Astrocyte of the cerebellum (primary cell): Measurements from ENCODE around the gene SMARCA4.

Source experiments
- DNase-seq: peaks from one replicate; pipeline ENCODE4 v3.0.0-alpha.2; 2011; ENCODE audit warnings: low read depth
- H3K4me3 ChIP-seq: 2 replicates; pipeline ENCODE4 v1.5.1; 2011; ENCODE audit warnings: mild to moderate bottlenecking, low read depth, low read length, moderate library complexity
- in situ Hi-C: cut with HindIII; loops from 2 replicates; pipeline ENCODE4 v1.10.0; 2017; ENCODE audit warnings: low sequenced_read_pairs
- TF ChIP-seq, protein P1 (sequence below): IDR thresholded peaks from 2 replicates; pipeline ENCODE4 v1.5.1; 2012; ENCODE audit warnings: low read length, low read depth, moderate library complexity, mild to moderate bottlenecking; ENCODE audit errors: missing control alignments

The SMARCA4 gene

DNA sequence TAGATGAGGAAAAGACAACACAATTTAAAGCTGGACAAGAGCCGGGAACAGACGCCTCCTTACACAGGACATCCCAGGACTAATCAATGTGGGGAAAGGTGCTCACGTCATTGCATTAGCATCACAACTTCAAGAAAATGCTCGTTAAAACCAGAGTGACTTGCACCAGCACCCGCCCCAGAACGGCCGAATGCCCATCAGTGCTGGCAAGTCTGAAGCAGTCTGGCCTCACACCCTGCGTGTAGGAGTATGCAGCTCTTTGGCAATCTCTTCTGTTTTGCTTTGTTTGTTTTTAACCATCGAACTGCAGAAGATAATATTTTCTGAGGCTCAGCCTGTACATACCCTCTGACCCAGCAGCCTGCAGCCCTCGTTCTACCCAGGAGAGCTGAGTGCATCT is 83.6 kb downstream of the SMARCA4 start:
- H3K4me3 ChIP-seq = no peak overlapping the region
- TF ChIP-seq, protein P1, sequence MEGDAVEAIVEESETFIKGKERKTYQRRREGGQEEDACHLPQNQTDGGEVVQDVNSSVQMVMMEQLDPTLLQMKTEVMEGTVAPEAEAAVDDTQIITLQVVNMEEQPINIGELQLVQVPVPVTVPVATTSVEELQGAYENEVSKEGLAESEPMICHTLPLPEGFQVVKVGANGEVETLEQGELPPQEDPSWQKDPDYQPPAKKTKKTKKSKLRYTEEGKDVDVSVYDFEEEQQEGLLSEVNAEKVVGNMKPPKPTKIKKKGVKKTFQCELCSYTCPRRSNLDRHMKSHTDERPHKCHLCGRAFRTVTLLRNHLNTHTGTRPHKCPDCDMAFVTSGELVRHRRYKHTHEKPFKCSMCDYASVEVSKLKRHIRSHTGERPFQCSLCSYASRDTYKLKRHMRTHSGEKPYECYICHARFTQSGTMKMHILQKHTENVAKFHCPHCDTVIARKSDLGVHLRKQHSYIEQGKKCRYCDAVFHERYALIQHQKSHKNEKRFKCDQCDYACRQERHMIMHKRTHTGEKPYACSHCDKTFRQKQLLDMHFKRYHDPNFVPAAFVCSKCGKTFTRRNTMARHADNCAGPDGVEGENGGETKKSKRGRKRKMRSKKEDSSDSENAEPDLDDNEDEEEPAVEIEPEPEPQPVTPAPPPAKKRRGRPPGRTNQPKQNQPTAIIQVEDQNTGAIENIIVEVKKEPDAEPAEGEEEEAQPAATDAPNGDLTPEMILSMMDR = no peak
- no peak for DNase-seq
- in situ Hi-C loops = loop anchor here (10.0 kb wide), 1 partner anchor 130 kb away; no protein-coding TSS in a partner anchor

DNA sequence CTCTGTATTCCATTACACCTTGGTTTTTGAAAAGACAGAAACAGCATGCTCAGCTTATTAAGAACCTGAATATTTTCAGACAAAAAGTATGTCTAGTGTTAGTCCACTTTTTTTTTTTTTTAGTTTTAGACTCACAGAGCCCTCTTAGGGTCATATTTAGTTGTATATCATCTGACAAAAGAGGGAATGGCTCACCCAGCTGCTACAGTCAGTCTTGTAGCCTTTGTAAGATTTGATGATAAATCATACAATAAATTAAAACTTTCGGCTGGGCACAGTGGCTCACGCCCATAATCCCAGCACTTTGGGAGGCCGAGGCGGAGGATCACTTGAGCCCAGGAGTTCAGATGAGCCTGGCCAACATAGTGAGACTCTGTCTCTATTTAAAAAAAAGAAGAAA is 84.7 kb downstream of the SMARCA4 start:
- no peak overlapping the region for H3K4me3 ChIP-seq
- in situ Hi-C loops = loop anchor here (10.0 kb wide), 1 partner anchor 131 kb away; no protein-coding TSS in a partner anchor
- DNase-seq = no peak
- TF ChIP-seq, protein P1 = no peak

DNA sequence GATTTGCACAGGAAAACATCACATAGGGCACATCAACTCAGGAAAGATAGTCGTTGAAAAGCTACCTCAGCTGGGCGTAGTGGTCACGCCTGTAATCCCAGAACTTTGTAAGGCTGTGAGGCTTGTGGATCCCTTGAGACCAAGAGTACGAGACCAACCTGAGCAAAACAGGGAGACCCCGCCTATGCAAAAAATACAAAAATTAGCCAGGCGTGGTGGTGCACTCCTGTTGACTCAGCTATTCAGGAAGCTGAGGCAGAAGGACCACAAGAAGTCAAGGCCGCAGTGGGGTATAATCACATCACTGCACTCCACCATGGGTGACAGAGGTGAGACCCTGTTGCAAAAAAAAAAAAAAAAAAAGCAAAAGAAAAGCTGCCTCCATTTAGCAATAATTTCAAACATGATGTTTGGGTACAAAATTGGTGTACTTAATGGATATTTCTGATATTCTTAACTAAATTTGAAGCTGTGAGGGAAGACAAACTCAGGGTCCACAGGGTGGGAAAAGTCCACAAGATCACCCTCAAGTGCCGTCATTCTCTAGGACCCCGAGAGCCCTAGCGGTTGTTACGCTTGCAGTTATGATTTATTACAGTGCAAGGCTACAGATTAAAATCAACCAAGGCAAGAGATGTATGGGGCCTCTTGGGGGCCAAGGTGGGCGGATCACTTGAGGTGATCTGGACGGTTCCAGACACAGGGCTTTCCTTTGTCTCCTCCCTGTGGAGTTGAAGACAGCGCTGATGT is 86.0 kb downstream of the SMARCA4 start:
- DNase-seq = no peak
- in situ Hi-C loops = loop anchor here (10.0 kb wide), 1 partner anchor 132 kb away; no protein-coding TSS in a partner anchor
- H3K4me3 ChIP-seq = no peak overlapping the region
- TF ChIP-seq, protein P1 = no peak

DNA sequence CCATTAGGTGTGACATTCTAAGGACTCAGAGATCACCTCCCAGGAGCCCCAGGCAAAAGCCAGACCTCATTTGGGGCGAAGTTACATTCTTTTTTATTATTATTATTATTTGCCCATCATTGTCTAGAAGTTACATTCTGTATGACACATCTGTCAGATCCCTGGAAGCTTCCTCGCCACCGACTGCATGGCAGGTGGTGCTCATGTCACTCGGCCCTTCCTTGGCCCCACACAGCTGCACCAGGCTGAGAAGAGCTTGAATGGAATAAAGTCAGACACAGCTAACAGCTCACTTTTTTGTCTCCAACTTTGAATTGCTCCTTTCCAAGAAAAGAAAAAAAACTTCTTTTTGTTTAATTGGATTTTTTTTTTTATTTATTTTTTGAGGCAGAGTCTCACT is 87.0 kb downstream of the SMARCA4 start:
- in situ Hi-C loops = loop anchor here (10.0 kb wide), 1 partner anchor 133 kb away; no protein-coding TSS in a partner anchor
- H3K4me3 ChIP-seq = no peak overlapping the region
- no peak for DNase-seq
- TF ChIP-seq, protein P1 = no peak

DNA sequence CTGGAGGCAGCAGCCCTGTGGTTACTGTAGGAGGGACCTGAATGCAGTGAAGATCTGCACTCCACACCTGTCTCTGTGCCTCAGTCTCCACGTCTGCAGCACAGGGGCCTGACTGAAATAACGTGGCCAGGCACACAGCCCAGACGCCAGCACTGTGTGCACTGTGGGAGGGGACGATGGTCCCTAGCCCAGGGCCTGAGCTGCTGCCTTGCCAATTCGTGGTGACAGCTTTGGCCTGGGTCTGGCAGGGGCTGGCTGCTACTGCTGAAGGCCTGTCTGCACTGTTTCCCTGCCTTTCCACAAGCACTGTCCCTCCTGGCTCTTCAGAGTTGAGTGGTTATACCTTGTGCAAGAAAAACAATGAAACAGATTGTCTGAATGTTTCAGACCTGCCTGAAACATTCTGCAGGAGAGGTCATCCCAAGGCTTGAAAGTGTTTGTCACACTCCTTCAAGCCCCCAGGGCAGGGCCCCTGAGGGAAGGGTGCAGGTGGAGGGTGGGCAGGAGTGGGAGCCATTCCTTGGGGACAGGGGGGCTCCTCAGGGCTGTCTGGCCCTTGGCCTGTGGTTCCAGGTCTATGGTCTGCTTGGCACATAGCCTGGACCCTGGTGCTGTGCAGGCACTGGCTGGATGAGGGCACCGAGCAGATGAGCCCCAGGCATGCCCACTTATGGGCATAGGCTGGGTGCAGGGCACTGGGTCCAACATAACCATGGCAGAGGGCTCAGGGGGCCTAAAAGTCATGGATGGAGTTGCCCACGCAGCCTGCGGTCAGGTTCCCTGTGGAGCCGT is 89.7 kb downstream of the SMARCA4 start:
- no peak overlapping the region for H3K4me3 ChIP-seq
- DNase-seq = no peak
- in situ Hi-C loops = no loop called here

DNA sequence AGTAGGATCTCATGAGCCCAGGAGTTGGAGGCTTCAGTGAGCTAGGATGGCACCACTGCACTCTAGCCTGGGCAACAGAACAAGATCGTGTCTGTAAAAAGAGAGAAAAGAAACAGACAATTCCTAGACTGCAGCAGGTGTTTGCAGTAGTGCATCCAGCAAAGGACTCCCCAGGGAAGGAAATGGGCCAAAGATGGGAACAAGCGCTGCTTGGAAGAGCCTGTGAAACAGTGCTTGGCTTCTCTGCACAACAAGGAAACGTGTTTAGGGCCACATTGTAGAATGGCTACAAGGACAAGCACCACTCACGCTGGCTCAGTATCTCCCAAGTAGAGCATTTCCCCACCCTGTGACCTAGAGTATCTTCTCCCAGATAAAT is 93.0 kb downstream of the SMARCA4 start:
- in situ Hi-C loops = no loop called here
- no peak for DNase-seq
- H3K4me3 ChIP-seq = no peak overlapping the region
- TF ChIP-seq, protein P1 = no peak

More for the DNA sequence above, 89.7 kb downstream of the SMARCA4 start:
- TF ChIP-seq, protein P1 = no peak
